Embryonic facial prominence (tissue), 1 donor: ENCODE results near the gene KRI1.
"Not testable (repeated sequence)": the region's sequence is repeated elsewhere in the genome, so short reads cannot be mapped to it uniquely, and the experiment has no call there.

Experiments
- DNase-seq: peaks from one replicate; pipeline ENCODE4 v3.0.0-alpha.2; 2016; ENCODE audit errors: extremely low spot score

The KRI1 gene

DNA sequence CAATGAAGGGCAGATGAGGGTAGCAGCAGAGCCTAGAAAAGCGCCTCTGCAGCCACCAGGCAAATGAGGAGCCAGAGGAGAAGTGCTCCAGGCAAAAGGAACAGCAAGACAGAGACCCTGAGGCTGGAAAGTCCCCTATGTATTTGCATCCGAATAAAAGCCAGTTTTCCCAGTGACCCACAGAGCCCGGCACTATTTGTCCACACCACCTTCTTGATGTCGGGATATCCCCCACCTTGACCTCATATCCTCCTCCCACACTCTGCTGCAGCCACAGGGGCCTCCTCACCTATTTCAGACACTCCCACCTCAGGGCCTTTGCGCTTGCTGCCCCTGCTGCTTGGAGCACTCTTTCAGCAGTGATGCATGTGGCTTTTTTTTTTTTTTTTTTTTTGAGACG lies 15.5 kb downstream of the KRI1 start:
- DNase-seq: no peak

DNA sequence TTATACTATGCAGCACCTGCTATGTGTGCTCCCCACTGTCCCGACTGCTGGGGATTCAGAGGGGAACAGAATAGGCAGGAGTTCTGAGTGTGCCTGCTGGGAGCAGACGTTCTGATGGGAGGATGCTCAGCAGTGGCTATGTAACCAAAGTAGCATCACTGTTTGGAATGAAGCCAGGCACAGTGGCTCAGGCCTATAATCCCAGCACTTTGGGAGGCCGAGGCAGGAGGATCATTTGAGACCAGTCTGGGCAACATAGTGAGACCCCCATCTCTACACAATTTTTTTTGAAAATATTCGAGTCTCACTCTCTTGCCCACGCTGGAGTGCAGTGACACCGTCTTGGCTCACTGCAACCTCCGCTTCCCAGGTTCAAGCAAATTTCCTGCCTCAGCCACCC lies 16.1 kb downstream of the KRI1 start:
- no peak for DNase-seq

DNA sequence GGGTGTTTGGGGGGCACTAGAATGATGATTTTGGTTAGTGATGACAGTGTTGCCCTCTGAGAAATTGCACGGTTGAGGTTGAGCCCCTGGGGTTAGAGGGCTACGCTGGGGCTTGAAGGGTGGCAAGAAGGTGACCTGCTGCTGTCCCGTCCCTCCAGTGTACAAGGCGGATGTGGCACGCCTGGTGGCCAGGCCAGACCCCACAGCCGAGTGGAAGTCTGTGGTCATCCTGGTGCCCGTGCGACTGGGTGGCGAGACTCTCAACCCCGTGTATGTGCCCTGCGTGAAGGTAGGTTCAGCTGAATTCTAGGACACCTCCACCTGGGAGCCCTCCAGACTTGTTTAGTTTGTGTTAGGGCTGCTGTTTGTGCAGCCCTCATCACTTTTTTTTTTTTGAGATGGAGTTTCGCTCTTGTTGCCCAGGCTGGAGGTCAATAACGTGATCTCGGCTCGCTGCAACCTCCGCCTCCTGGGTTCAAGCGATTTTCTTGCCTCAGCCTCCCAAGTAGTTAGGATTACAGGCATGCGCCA lies 17.0 kb downstream of the KRI1 start:
- no peak for DNase-seq

DNA sequence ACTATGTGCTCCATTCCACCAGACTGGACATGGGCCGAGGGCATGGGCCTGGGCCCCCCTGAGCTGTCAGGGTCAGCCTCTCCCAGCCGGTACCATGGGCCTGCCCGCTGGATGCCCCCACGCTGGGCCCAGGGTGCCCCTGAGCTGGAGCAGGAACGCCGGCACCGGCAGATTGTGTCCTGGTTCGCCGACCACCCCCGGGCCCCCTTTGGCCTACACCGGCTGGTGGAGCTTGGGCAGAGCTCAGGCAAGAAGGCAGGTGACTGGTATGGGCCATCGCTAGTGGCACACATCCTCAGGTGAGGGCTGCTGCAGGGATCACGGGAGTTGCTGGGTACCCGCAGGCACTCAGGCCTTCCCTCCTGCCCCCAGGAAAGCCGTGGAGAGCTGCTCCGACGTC lies 19.0 kb downstream of the KRI1 start:
- no peak for DNase-seq

DNA sequence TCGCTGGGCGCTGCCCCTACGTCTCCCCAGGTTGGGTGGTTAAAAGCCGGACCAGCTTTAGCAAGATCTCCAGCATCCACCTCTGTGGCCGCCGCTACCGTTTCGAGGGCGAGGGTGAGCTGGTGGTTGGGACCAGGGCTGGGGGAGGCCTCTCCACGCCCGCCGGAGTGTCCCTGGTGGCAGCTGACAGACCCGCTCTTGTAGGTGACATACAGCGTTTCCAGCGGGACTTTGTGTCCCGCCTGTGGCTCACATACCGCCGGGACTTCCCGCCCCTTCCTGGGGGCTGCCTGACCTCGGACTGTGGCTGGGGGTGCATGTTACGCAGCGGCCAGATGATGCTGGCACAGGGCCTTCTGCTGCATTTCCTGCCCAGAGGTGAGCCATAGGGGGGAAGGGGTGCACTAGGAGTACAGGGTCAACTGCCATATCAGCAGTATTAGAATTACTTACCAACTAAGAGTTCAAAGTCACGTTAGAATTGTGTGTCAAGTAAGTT lies 21.0 kb downstream of the KRI1 start:
- DNase-seq: no peak

DNA sequence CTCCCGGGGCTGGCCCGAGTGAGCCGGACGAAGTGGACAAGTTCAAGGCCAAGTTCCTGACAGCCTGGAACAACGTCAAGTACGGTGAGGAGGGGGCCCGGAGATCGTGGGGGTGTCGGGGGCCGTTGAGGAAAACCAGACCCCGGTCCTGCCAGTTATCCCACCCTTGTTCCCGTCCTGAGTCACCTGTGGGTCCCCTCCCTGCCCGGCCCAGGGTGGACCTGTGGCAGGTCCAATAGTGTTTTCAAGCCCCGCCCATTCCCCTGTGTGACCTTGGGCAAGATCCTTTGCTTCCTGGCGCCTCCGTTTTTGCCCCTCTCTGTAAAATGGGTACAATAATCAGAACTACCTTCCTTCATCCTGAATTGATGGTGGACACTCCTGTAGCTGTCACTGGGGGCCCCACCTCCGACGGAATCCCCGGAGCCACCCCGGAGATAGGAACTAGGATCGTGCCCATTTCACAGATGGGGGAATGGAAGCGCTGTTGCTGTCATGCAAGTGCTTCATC lies 21.5 kb downstream of the KRI1 start:
- no peak for DNase-seq

DNA sequence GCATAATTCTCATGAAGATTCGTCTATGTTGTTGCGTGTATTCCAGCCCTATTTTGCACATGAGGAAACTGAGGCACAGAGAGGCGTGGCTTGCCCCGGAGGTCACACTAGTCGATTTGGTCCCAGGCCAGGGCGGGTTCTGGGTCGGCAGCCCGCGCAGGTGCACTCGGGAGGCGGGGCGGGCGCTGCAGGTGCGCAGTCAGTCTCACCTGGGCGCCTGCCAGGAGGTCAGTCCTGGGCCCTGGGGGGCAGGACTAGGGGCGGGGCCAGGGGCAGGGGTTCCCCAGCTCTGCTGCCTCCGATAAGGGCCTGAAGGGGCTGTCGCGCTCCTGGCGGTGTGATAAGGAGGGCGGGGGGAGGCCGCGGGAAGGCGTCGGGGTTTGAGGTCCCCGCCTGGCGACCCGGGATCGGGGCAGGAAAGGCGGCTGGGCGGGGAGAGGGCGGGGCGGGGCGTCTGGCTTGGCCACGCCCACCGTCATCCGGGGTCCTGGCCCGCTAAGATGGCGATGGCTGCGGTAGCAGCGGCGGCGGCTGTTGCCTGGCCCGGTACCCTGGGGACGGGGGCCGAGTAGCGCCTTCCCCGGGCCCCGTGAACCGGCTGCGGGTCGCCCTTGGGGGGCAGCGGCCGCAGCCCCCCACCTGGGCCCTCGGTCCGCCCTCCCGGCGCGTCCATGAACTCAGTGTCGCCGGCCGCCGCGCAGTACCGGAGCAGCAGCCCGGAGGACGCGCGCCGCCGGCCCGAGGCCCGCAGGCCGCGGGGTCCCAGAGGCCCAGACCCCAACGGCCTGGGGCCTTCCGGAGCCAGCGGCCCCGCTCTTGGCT lies 22.2 kb downstream of the KRI1 start, which contains the start of gene ATG4D:
Gene ATG4D, plus strand, starts transcription at position 485 of the 822 bp plus-strand sequence. Its CDS starts 187 bp downstream, at position 672.
- DNase-seq: no peak

DNA sequence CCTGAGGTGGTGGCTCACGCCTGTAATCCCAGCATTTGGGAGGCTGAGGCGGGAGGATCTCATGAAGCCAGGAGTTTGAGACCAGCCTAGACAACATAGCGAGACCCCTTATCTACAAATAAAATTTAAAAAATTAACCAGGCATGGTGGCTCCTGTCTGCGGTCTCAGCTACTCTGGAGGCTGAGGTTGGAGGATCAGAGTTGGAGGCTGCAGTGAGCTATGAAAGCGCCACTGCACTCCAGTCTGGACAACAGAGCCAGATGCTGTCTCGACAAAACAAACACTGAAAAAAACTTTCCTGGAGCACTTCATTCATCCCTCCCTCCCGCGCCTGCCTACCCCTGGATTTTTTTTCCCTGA lies 22.8 kb downstream of the KRI1 start:
- DNase-seq: no peak

DNA sequence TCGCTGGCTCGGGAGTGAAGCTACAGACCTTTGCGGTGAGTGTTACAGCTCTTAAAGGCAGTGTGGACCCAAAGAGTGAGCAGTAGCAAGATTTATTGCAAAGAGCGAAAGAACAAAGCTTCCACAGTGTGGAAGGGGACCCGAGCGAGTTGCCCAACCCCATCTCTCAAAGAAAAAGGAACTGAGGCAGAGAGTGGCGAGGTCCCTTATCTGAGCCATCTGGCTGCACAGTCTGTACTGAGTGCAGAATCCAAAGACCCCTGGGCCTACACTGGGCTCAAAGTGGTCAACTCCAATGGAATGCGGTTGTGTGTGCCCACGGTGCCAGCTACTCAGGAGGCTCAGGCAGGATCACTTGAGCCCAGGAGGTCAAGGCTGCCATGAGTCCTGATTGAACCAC lies 26.8 kb downstream of the KRI1 start:
- not testable (repeated sequence) for DNase-seq

DNA sequence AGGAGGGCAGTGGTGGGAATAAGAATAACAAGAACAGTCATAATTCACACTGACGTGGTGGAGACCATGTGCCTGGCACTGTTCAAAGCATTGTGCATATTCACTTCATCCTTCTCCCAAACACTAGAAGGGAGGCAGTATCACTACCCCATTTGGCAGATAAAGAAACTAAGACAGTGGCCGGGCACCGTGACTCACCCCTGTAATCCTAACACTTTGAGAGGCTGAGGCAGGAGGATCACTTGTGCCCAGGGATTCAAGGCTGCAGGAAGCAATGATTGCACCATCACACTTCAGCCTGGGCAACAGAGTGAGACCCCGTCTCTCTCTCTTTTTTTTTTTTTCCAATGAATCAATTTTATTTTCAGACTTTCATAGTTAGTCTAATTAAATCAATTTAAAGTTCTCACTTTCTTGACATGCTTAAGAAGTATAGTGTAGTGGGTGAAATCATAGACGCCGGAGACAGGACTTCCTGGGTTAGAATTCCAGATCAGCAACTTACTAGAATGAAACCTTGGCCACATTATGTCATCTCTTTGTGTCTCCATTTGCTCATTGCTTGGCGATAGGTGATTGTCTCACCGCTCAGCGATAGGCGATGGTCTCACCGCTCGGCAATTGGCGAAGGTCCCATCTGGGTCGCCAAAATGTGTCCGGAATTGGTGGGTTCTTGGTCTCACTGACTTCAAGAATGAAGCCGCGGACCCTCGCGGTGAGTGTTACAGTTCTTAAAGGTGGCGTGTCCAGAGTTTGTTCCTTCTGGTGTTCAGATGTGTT lies 27.4 kb downstream of the KRI1 start:
- DNase-seq: no peak

DNA sequence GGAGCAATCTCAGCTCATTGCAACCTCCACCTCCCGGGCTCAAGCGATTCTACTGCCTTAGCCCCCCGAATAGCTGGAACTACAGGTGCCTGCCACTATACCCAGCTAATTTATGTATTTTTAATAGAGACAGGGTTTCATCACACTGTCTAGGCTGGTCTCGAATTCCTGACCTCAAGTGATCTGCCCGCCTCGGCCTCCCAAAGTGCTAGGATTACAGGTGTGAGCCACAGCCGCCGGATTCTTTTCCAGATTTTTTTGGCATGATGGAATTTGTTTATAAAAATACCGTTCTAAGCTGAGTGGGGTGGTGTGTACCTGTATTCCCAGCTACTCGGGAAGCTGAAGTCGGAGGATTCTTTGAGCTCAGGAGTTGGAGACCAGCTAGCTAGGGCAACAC lies 28.1 kb downstream of the KRI1 start:
- no peak for DNase-seq

DNA sequence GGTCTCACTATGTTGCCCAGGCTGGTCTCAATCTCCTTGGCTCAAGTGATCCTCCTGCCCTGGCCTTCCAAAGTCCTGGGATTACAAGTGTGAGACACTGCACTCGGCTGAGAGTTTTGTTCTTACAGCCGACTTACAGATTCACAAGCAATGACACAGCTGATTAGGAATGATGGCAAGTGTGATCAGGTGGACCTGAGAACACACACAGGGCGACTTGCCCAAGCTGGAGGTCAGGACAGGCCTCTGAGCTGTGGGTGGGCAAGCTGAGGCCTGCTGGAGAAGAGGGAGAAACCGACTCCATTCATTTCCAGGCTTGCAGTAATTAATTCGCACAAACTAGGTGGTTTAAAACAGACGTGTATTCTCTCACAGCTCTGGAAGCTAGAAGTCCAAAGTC lies 30.2 kb downstream of the KRI1 start:
- DNase-seq: no peak

DNA sequence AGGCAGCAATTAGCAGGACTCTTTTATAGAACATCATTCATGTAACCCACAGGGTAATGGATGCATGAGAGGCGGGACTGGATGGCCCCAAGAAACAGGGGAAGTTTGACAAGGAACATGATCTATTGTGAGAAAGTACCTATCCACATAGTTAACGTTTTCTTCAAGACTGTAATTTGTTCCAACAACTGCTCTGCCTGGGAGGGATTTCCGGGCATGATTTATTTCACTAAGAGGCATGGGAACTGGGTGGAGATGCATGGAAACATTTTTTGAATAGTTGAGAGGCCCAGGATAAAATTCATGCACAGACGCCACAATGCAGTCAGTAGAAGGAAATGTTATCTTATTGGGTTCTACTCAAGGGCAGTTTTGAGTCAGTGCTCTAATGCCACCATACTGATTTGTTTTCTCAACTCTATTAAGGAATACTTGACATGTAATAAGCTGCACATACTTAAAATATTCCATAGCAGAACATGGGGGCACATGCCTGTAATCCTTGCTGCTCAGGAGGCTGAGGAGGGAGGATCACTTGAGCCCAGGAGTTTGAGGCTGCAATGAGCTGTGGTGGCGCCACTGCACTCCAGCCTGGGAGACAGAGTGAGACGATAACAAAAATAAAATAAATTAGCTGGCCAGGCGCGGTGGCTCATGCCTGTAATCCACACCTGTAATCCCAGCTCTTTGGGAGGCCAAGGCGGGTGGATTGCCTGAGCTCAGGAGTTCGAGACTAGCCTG lies 32.0 kb downstream of the KRI1 start:
- no peak for DNase-seq

DNA sequence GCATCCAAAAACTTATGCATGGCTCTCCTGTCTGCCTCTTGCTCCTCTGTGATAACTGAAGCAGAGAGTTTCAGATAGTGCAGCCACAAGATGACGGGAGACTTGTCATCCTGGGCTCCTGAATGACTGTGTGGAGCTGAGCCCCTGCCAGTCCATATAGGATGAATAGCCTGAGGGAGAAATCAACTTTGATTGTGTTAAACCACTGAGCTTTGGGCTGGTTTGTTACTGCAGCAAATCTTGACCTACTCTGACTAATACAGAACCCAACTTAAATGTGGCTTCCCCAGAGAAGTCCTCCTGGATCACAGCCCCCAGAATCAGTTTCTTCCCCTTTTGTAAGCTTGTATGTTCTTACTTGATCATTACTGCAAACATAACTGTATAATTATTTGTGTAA lies 33.4 kb downstream of the KRI1 start:
- DNase-seq: no peak

DNA sequence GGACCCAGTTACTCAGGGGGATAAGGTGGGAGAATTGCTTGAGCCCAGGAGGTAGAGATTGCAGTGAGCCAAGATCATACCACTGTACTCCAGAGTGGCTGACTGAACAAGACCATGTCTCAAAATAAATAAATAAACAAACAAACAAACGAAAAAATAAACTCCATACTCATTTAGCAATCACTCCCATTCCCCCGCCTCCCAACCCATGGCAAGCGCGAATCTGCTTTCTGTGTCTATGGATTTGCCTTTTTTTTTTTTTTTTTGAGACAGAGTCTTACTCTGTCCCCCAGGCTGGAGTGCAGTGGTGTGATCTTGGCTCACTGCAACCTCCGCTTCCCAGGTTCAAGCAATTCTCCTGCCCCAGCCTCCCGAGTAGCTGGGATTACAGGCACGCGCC lies 38.9 kb downstream of the KRI1 start:
- DNase-seq: not testable (repeated sequence)

DNA sequence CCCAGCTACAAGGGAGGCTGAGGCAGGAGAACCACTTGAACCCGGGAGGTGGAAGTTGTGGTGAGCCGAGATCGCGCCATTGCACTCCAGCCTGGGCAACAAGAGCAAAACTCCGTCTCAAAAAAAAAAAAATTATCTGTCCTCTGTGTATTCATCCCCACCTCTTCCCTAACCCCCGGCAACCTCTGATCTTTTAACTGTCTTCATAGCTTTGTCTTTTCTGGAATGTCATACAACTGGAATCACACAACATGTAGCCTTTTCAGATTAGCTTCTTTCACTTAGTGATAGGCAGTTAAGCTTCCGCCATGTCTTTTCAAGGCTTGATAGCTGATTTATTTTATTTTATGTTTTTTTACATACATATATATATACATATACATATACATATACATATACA lies 40.2 kb downstream of the KRI1 start:
- DNase-seq: no peak

DNA sequence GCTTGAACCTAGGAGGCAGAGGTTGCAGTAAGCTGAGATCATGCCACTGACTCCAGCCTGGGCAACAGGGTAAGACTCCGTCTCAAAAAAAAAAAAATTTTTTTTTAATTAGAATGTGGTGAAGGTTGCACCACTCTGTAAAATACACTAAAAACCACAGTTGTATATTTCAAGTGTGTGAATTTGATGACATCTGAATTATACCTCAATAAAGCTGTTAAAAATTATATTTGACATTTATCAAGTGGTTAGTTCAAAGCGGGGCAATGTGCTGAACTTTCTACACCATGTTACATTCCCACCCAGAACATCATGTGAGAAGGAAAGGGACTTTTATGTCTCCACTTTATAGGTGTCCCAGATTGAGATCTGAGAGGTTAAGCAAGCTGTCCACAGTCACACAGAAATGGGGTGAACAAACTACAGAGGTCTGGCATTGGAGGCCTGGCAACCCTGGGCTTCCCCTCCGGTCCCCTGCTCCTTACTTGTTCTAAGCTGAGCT lies 42.6 kb downstream of the KRI1 start:
- no peak for DNase-seq

DNA sequence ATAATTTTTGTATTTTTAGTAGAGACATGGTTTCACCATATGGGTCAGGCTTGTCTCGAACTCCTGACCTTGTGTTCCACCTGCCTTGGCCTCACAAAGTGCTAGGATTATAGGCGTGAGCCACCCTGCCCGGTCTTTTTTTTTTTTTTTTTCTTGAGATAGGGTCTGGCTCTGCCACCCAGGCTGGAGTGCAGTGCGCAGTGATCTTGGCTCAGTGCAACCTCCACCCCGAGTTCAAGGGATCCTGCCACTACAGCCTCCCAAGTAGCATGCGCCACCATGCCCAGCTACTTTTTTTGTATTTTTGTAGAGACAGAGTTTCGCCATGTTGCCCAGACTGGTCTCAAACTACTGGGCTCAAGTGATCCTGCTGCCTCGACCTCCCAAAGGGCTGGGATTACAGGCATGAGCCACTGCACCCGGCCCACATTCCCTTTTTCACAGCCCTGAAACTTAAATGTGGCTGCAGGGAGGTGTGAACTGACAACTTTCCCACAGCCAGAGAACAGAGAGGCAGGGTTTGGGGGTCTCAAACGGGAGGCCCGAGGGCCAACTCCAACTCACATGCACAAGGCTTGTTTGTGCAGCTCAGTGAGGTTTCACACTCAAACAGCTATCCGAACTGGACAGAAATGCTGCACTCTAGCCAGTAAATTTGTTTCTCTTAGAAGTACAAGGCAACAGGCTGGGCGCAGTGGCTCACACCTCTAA lies 44.2 kb downstream of the KRI1 start:
- DNase-seq: no peak

DNA sequence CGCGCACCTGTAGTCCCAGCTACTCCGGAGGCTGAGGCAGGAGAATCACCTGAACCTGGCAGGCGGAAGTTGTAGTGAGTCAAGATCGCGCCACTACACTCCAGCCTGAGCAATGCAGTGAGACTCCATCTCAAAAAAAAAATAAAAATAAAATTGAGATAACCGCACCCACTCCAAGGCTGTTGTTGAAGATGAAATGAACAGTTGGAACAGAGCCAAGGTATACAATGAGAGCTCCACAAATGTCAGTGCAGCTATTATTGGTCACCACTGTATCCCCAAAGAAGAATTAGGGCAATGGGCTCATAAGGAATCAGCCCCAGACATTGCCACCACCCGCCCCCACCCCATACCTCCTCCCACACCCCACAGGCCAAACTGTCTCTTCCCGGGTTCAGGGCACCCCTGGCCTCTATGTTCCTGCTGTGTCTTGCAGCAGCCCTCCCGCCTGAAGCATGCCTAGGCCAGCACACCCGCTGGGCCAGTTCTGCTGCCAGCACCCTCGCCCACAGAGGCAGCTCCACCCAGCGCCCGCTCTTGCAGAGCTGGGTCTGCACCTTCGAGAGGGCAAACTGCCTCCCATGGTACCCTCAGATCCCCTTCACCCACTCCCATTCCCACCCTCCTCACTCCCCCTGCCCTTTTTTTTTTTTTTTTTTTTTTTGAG lies 45.0 kb downstream of the KRI1 start:
- DNase-seq: no peak

DNA sequence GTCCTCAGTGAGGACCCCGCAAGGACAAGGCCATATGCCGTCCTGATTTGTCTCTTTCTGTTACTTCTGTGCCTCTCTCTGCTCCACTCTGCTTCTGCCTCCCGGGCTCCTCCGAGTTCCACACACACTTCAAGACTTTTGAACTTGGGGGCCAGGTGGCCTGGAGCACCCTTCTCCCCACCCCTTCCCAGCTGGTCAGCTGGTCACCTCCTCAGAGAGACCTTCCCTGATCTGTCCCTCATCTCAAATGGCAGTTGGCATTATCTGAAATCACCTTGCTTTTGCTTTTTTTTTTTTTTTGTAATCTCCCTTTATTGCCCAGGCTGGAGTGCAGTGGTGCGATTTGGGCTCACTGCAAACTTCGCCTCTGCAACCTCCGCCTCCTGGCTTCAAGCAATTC lies 46.4 kb downstream of the KRI1 start:
- DNase-seq: no peak
